Neural cell (in vitro differentiated cells): ENCODE measurements around the gene LIN7B. TPM values are rescaled to one million over a fixed set of nuclear protein-coding genes. Genes with fewer than 3 reads are reported as not detected.

Experiments
- H2AFZ ChIP-seq: fragments of 200-600, 300-800 bp; sonication (generic), shearing (Covaris generic); 2 replicates; pipeline ENCODE4 v1.6.0; 2014; ENCODE audit warnings: low read depth, mild to moderate bottlenecking, antibody characterized with exemption, low read length, moderate library complexity
- H3F3A ChIP-seq: fragments of 200-600 bp; shearing (Covaris generic); 2 replicates; pipeline ENCODE4 v1.6.1; 2016; ENCODE audit warnings: mild to moderate bottlenecking, moderate library complexity, mixed read lengths, antibody characterized with exemption, low read length; ENCODE audit not compliant: insufficient read depth, poor library complexity, severe bottlenecking
- H3K27ac ChIP-seq: fragments of 200-600, 300-800 bp; sonication (generic), shearing (Covaris generic); 2 replicates; pipeline ENCODE4 v1.5.1; 2014; ENCODE audit warnings: mild to moderate bottlenecking, low read length, moderate library complexity
- H3K27me3 ChIP-seq: fragments of 300-800, 200-600 bp; sonication (generic), shearing (Covaris generic); 2 replicates; pipeline ENCODE4 v1.6.0; 2014; ENCODE audit warnings: mild to moderate bottlenecking, low read depth, low read length, moderate library complexity; ENCODE audit not compliant: insufficient read depth
- H3K36me3 ChIP-seq: fragments of 300-800, 200-600 bp; sonication (generic), shearing (Covaris generic); 2 replicates; pipeline ENCODE4 v1.5.1; 2014; ENCODE audit warnings: mild to moderate bottlenecking, antibody characterized with exemption, low read length, moderate library complexity; ENCODE audit not compliant: insufficient read depth
- H3K4me2 ChIP-seq: fragments of 300-800, 200-600 bp; sonication (generic), shearing (Covaris generic); 2 replicates; pipeline ENCODE4 v1.6.0; 2014; ENCODE audit warnings: mild to moderate bottlenecking, low read length
- H3K4me3 ChIP-seq: fragments of 300-800, 200-600 bp; sonication (generic), shearing (Covaris generic); 2 replicates; pipeline ENCODE4 v1.5.1; 2014; ENCODE audit warnings: mild to moderate bottlenecking, low read length, moderate library complexity
- H3K79me2 ChIP-seq: fragments of 200-600 bp; shearing (Covaris generic); replicated peaks from 2 replicates; pipeline ENCODE4 v1.6.0; 2014; ENCODE audit warnings: mild to moderate bottlenecking, low read length, moderate library complexity; ENCODE audit not compliant: insufficient read depth
- H3K9ac ChIP-seq: fragments of 300-800, 200-600 bp; sonication (generic), shearing (Covaris generic); 2 replicates; pipeline ENCODE4 v1.6.1; 2016; ENCODE audit warnings: mild to moderate bottlenecking, low read length, mixed read lengths
- H3K9me2 ChIP-seq: fragments of 200-600 bp; shearing (Covaris generic); 2 replicates; pipeline ENCODE4 v1.6.1; 2016; ENCODE audit warnings: mild to moderate bottlenecking, low read length, mixed read lengths; ENCODE audit not compliant: insufficient read depth
- H3K9me3 ChIP-seq: fragments of 200-600, 300-800 bp; sonication (generic), shearing (Covaris generic); 2 replicates; pipeline ENCODE4 v1.6.1; 2016; ENCODE audit warnings: mild to moderate bottlenecking, mixed run types, low read length, moderate library complexity, mixed read lengths
- H4K20me1 ChIP-seq: fragments of 200-600 bp; shearing (Covaris generic); 2 replicates; pipeline ENCODE4 v1.6.1; 2016; ENCODE audit warnings: mild to moderate bottlenecking, mixed run types; ENCODE audit not compliant: insufficient read depth
- CTCF ChIP-seq: fragments of 450-650 bp; IDR thresholded peaks from 2 replicates; pipeline ENCODE4 v1.5.1; 2014; ENCODE audit warnings: antibody characterized with exemption, mild to moderate bottlenecking, moderate library complexity; ENCODE audit not compliant: poor library complexity, severe bottlenecking
- EP300 ChIP-seq: fragments of 450-650 bp; conservative IDR thresholded peaks from 2 replicates; pipeline ENCODE4 v1.6.1; 2014; ENCODE audit warnings: antibody characterized with exemption, mild to moderate bottlenecking, moderate library complexity; ENCODE audit not compliant: poor library complexity, severe bottlenecking
- EZH2 ChIP-seq: fragments of 200-600, 300-800 bp; shearing (Covaris generic), sonication (generic); IDR thresholded peaks from 2 replicates; pipeline ENCODE4 v1.6.1; 2014; ENCODE audit warnings: antibody characterized with exemption, low read length, borderline replicate concordance, mild to moderate bottlenecking; ENCODE audit not compliant: insufficient read depth, poor library complexity, severe bottlenecking
- MXI1 ChIP-seq: fragments of 450-650 bp; conservative IDR thresholded peaks from 2 replicates; pipeline ENCODE4 v1.6.1; 2014; ENCODE audit warnings: antibody characterized with exemption, mild to moderate bottlenecking; ENCODE audit not compliant: poor library complexity, severe bottlenecking
- POLR2AphosphoS5 ChIP-seq: IDR thresholded peaks from 2 replicates; pipeline ENCODE4 v1.6.1; 2012
- RAD21 ChIP-seq: fragments of 450-650 bp; conservative IDR thresholded peaks from 2 replicates; pipeline ENCODE4 v1.6.1; 2014; ENCODE audit warnings: antibody characterized with exemption, mild to moderate bottlenecking, moderate library complexity
- SMC3 ChIP-seq: fragments of 450-650 bp; conservative IDR thresholded peaks from 2 replicates; pipeline ENCODE4 v1.6.1; 2014; ENCODE audit warnings: antibody characterized with exemption, mild to moderate bottlenecking, moderate library complexity; ENCODE audit not compliant: poor library complexity
- TAF1 ChIP-seq: IDR thresholded peaks from 2 replicates; pipeline ENCODE4 v1.6.1; 2012; ENCODE audit warnings: low read depth
- polyA plus RNA-seq: library from polyadenylated mRNA; depleted of rRNA; stranded (reverse); fragments of >200 nt; gene quantifications from 2 replicates; pipeline ENCODE4 v1.2.3, GENCODE V29; 2014
- TF ChIP-seq, protein P1 (sequence below): IDR thresholded peaks from 2 replicates; pipeline ENCODE4 v1.6.1; 2012; ENCODE audit warnings: borderline replicate concordance

LIN7B gene
- polyA plus RNA-seq, 1 donor from 2014 or later = 88.7 TPM

- peaks cover 3% of the 10 kb centered on the region for H4K20me1 ChIP-seq
- H3K27me3 ChIP-seq = no peaks in the 10 kb centered on the region
- no peaks in the 10 kb centered on the region for H3F3A ChIP-seq
- no peak overlapping the region for H3K27ac ChIP-seq
- H3K79me2 ChIP-seq = no peaks in the 10 kb centered on the region
- H3K9me3 ChIP-seq = no peaks in the 10 kb centered on the region
- H3K4me3 ChIP-seq = no peak overlapping the region
- TF ChIP-seq CTCF (no peak), RAD21 (no peak), MXI1 (no peak), SMC3 (no peak), TAF1 (no peak), POLR2AphosphoS5 (no peak), EZH2 (no peak), EP300 (no peak)
- TF ChIP-seq, protein P1, sequence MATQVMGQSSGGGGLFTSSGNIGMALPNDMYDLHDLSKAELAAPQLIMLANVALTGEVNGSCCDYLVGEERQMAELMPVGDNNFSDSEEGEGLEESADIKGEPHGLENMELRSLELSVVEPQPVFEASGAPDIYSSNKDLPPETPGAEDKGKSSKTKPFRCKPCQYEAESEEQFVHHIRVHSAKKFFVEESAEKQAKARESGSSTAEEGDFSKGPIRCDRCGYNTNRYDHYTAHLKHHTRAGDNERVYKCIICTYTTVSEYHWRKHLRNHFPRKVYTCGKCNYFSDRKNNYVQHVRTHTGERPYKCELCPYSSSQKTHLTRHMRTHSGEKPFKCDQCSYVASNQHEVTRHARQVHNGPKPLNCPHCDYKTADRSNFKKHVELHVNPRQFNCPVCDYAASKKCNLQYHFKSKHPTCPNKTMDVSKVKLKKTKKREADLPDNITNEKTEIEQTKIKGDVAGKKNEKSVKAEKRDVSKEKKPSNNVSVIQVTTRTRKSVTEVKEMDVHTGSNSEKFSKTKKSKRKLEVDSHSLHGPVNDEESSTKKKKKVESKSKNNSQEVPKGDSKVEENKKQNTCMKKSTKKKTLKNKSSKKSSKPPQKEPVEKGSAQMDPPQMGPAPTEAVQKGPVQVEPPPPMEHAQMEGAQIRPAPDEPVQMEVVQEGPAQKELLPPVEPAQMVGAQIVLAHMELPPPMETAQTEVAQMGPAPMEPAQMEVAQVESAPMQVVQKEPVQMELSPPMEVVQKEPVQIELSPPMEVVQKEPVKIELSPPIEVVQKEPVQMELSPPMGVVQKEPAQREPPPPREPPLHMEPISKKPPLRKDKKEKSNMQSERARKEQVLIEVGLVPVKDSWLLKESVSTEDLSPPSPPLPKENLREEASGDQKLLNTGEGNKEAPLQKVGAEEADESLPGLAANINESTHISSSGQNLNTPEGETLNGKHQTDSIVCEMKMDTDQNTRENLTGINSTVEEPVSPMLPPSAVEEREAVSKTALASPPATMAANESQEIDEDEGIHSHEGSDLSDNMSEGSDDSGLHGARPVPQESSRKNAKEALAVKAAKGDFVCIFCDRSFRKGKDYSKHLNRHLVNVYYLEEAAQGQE = no peak
- H3K9ac ChIP-seq = no peak overlapping the region
- H3K9me2 ChIP-seq = no peaks in the 10 kb centered on the region
- H2AFZ ChIP-seq = no peak overlapping the region
- H3K4me2 ChIP-seq = no peak overlapping the region
- H3K36me3 ChIP-seq = no peaks in the 10 kb centered on the region
Measured at GRCh38 chr19:49109051-49109450, 5.1 kb upstream of the LIN7B start.

- no peaks in the 10 kb centered on the region for H3F3A ChIP-seq
- H3K79me2 ChIP-seq = no peaks in the 10 kb centered on the region
- no peaks in the 10 kb centered on the region for H3K9me2 ChIP-seq
- H3K36me3 ChIP-seq = no peaks in the 10 kb centered on the region
- no peak for TF ChIP-seq EP300
- TF ChIP-seq, protein P1 = no peak
- TF ChIP-seq MXI1 = no peak
- TF ChIP-seq RAD21 = no peak
- no peak for TF ChIP-seq POLR2AphosphoS5
- no peak overlapping the region for H3K4me3 ChIP-seq
- H3K9ac ChIP-seq = no peak overlapping the region
- no peak overlapping the region for H3K27ac ChIP-seq
- peaks cover 3% of the 10 kb centered on the region for H4K20me1 ChIP-seq
- no peak overlapping the region for H3K4me2 ChIP-seq
- no peaks in the 10 kb centered on the region for H3K9me3 ChIP-seq
- no peak overlapping the region for H2AFZ ChIP-seq
- H3K27me3 ChIP-seq = no peaks in the 10 kb centered on the region
Measured at GRCh38 chr19:49109569-49110233, 4.5 kb upstream of the LIN7B start.
